Renal cortical epithelial cell (primary cell): ENCODE results near the gene CKLF. TPM values are rescaled to one million over a fixed set of nuclear protein-coding genes. Genes with fewer than 3 reads are reported as not detected.
A peak's percentile ranks its signal among the peaks of the same experiment; 100 is the strongest.
"Not testable (repeated sequence)": the region's sequence is repeated elsewhere in the genome, so short reads cannot be mapped to it uniquely, and the experiment has no call there.

Source experiments
- DNase-seq: peaks from one replicate; pipeline ENCODE4 v3.0.0-alpha.2; 2011; ENCODE audit warnings: low read depth
- total RNA-seq: library from RNA; depleted of rRNA; stranded (reverse); fragments of >200 nt; gene quantifications from 2 replicates; pipeline ENCODE4 v1.2.3, GENCODE V29; 2014

CKLF gene
- total RNA-seq, 1 donor from 2014 or later = 69.3 TPM

GRCh38 chr16:66568355-66568754 is 16.0 kb downstream of the CKLF start:
- no peak for DNase-seq

GRCh38 chr16:66569131-66569530 is 16.8 kb downstream of the CKLF start:
- peak; percentile 60 for DNase-seq

GRCh38 chr16:66569827-66570405 is 17.5 kb downstream of the CKLF start:
- DNase-seq = peak; percentile 74

GRCh38 chr16:66572356-66572755 is 20.0 kb downstream of the CKLF start:
- DNase-seq = no peak

GRCh38 chr16:66574081-66574480 is 21.7 kb downstream of the CKLF start:
- no peak for DNase-seq

GRCh38 chr16:66574531-66574930 is 22.2 kb downstream of the CKLF start:
- DNase-seq = no peak

GRCh38 chr16:66575060-66575459 is 22.7 kb downstream of the CKLF start:
- DNase-seq = no peak

GRCh38 chr16:66576296-66576695 is 23.9 kb downstream of the CKLF start:
- DNase-seq = no peak

- DNase-seq = no peak
Measured at GRCh38 chr16:66578651-66579531, 26.5 kb downstream of the CKLF start, which contains the start of gene CMTM2. Gene CMTM2, plus strand, starts transcription at chr16:66579463. Its CDS starts 145 bp downstream, at chr16:66579608.

GRCh38 chr16:66580605-66581209 is 28.3 kb downstream of the CKLF start:
- peak; percentile 83 for DNase-seq

- peak; percentile 71 for DNase-seq
Measured at GRCh38 chr16:66581246-66581952, 29.0 kb downstream of the CKLF start.

- no peak for DNase-seq
Measured at GRCh38 chr16:66585481-66586239, 33.3 kb downstream of the CKLF start.

GRCh38 chr16:66587881-66588600 is 35.7 kb downstream of the CKLF start:
- no peak for DNase-seq

- peak; percentile 25 for DNase-seq
Measured at GRCh38 chr16:66588981-66589713, 36.8 kb downstream of the CKLF start.

- DNase-seq = no peak
Measured at GRCh38 chr16:66590322-66590721, 37.9 kb downstream of the CKLF start.

GRCh38 chr16:66591018-66591417 is 38.6 kb downstream of the CKLF start:
- no peak for DNase-seq

GRCh38 chr16:66592241-66592640 is 39.9 kb downstream of the CKLF start:
- no peak for DNase-seq

GRCh38 chr16:66592814-66593213 is 40.4 kb downstream of the CKLF start:
- DNase-seq = no peak

GRCh38 chr16:66594739-66595138 is 42.4 kb downstream of the CKLF start:
- no peak for DNase-seq

- not testable (repeated sequence) for DNase-seq
Measured at GRCh38 chr16:66596559-66596958, 44.2 kb downstream of the CKLF start.
